ENCODE data around the gene SHPK. TPM values are rescaled to one million over a fixed set of nuclear protein-coding genes. Genes with fewer than 3 reads are reported as not detected.

Gene SHPK
- total RNA-seq, 2 donors from 2014 or later: 3.3 to 4.2 TPM

DNA sequence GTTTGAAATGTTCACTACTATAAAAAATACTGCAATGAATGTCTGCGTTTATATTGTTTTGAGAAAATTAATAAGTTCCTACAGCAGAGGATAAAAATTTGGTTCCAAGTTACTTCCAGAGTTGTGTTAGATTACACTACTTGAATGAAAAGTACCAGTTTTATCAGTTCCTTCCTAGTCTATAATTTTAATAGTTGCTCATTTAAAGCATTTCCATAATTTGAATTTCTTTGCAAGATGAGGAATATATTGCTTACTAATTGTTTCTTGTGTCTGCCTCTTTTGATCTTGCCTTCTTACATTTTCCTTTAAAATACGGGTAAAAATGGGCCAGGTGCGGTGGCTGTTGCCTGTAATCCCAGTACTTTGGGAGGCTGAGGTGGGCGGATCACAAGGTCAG, 36.5 kb upstream of the SHPK start:
- TF ChIP-seq, protein P1, sequence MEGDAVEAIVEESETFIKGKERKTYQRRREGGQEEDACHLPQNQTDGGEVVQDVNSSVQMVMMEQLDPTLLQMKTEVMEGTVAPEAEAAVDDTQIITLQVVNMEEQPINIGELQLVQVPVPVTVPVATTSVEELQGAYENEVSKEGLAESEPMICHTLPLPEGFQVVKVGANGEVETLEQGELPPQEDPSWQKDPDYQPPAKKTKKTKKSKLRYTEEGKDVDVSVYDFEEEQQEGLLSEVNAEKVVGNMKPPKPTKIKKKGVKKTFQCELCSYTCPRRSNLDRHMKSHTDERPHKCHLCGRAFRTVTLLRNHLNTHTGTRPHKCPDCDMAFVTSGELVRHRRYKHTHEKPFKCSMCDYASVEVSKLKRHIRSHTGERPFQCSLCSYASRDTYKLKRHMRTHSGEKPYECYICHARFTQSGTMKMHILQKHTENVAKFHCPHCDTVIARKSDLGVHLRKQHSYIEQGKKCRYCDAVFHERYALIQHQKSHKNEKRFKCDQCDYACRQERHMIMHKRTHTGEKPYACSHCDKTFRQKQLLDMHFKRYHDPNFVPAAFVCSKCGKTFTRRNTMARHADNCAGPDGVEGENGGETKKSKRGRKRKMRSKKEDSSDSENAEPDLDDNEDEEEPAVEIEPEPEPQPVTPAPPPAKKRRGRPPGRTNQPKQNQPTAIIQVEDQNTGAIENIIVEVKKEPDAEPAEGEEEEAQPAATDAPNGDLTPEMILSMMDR (IDR thresholded peaks at IDR 0.05): no peak

DNA sequence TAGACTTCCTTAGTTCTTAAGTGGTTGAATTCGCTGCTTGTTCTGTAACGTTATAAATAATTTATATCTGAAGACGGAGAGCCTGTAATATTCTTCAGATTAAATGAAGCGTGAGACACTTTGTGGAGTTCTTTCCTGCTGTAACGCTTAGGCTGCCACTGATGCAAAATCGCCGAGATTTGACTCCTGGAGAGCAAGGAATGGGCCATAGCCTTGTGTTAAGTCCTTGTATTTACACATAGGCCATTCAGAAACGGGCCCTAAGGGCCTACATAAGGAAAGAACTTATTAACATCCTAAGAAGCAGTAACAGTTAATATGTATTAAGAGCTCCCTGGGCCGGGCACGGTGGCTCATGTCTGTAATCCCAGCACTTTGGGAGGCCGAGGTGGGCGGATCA, 33.5 kb upstream of the SHPK start:
- Histone ChIP-seq H3K27me3 (no peaks in the 10 kb centered on the region), H3K4me3 (peak overlapping the region; percentile 75 to 84), H3K27ac (peak overlapping the region in 1 of 2 donors; percentile 99), H3K36me3 (peaks cover 4% of the 10 kb centered on the region), H3K9me3 (no peaks in the 10 kb centered on the region), H3K4me1 (peaks cover 0 to 42% of the 10 kb centered on the region in 2 donors)
- no peak for DNase-seq (ENCODE audit: low spot score)
- TF ChIP-seq, protein P1 (IDR thresholded peaks at IDR 0.05): no peak

More for the DNA sequence above, 36.5 kb upstream of the SHPK start:
- H3K4me3 ChIP-seq: no peak overlapping the region
- no peak for DNase-seq (ENCODE audit: low spot score)
- peaks cover 0 to 15% of the 10 kb centered on the region in 2 donors for H3K4me1 ChIP-seq
- H3K27ac ChIP-seq: no peak overlapping the region
- no peaks in the 10 kb centered on the region for H3K27me3 ChIP-seq
- no peaks in the 10 kb centered on the region for H3K9me3 ChIP-seq
- H3K36me3 ChIP-seq: no peaks in the 10 kb centered on the region

DNA sequence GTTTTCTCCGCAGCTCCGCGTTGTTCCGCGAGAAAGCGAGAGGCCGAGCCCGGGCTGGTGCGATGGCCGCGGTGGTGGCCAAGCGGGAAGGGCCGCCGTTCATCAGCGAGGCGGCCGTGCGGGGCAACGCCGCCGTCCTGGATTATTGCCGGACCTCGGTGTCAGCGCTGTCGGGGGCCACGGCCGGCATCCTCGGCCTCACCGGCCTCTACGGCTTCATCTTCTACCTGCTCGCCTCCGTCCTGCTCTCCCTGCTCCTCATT, 33.0 kb upstream of the SHPK start:
- TF ChIP-seq, protein P1 (IDR thresholded peaks at IDR 0.05): no peak
- Histone ChIP-seq H3K4me1 (peaks cover 0 to 42% of the 10 kb centered on the region in 2 donors), H3K9me3 (no peaks in the 10 kb centered on the region), H3K36me3 (peaks cover 9% of the 10 kb centered on the region), H3K27ac (peak overlapping the region; percentile 98 to 99), H3K27me3 (no peaks in the 10 kb centered on the region), H3K4me3 (peak overlapping the region; percentile 75 to 84)
- no peak for DNase-seq (ENCODE audit: low spot score)

DNA sequence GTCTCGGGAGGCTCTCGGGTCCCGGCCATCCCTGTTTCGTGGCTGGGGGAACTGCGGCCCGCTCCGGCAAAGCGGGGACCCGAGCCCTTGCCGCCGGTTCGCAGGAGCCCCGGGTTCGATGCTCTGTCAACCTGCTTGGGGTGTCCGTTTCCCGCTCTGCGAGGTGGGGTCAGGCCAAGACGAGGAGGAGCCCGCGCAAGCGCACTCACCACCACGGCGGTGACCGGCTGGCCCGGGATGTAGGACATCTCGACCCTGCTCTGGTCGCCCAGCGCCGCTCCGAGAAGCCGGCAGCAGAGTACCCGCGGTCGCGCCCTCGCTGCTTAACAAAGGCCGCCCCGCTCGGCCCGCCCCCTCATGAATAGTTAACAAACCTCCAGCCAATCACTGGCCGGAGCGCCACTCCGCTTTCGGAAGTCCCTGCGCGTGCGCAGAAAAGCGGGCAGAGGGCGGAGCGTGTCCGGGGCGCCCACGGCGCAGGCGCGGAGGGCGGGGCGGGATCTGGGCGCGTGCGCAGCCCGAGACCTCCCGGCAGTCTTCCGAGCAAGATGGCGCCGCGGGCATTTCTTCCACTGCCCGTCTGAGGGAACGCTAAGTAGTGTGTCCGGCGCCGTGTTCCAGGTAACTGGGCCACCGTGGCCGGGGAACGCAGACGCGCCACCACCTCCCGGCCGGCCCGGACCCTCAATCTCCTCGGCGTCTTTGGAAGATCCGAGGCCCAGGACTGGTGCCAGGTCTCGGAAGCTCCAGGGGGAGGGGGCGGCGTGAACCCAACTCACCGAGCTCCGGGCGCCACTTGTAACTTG, 32.4 kb upstream of the SHPK start, which contains the start of the genes EMC6 and TAX1BP3:
Gene EMC6, plus strand, starts transcription at position 534 of the 806 bp plus-strand sequence. CDS start 335 bp downstream, outside the sequence.
Gene TAX1BP3, minus strand, starts transcription at position 300 of the 806 bp plus-strand sequence. Its CDS starts 52 bp downstream, at position 248.
- Histone ChIP-seq H3K4me1 (peaks cover 0 to 42% of the 10 kb centered on the region in 2 donors), H3K4me3 (peak within 1 kb of the TSS; percentile 75 to 84), H3K36me3 (peaks cover 14% of the 10 kb centered on the region), H3K27me3 (no peaks in the 10 kb centered on the region), H3K9me3 (no peaks in the 10 kb centered on the region), H3K27ac (peak within 1 kb of the TSS; percentile 98 to 99)
- TF ChIP-seq, protein P1 (IDR thresholded peaks at IDR 0.05): no peak
- DNase-seq (ENCODE audit: low spot score): peak; percentile 99

DNA sequence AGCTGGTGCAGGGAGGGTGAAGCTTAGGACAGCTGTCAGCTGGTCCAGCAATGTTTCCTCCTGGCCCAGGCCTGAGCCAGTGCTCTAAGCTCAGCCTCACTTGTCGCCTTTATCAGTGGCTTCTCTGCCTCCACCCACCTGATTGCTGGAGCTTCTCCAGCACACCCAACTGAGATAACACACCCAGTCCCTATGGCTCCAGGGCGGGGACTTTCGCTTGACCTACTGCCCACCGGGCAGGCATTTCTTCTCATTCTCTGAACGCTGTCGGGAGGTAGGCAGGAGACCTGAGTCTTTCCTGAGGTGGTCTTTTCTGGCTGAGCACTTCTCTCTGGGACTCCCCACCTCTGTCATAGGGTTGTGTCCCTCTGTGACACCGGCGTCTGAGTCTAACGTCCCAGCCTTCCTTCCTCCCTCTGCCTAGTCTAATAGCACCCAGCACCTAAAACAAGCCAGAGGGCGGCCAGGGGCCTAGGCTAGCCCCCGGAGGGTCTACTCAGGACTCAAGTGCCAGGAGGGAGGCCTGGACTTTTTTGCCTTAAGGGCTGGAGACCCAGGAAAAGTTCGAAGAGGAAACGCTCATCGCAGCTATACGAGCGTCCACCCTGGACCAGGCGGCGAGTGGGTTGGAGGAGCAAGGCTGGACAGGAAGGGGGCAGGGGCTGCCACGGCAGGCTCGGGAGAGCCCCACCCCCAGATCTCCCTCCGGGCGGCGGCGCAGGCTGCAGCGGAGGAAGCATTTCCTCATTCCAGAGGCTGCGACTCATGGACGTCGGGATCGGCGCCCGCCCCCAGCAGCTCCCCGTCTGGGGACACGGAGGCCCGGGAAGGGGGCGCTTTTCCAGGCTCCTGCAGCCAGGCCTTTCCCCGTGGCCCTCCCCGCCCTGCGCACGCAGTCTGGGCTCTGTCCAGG, 31.6 kb upstream of the SHPK start:
- Histone ChIP-seq H3K27ac (peak overlapping the region; percentile 98 to 99), H3K9me3 (no peaks in the 10 kb centered on the region), H3K4me1 (peaks cover 0 to 42% of the 10 kb centered on the region in 2 donors), H3K4me3 (peak overlapping the region; percentile 75 to 84), H3K27me3 (no peaks in the 10 kb centered on the region), H3K36me3 (peaks cover 22% of the 10 kb centered on the region)
- TF ChIP-seq, protein P1 (IDR thresholded peaks at IDR 0.05): no peak
- peak; percentile 92 for DNase-seq (ENCODE audit: low spot score)

All from right atrium auricular region (tissue), 2 donors.